Astrocyte of the cerebellum (primary cell): ENCODE measurements around the gene USP49.

Experiments
- DNase-seq: peaks from one replicate; pipeline ENCODE4 v3.0.0-alpha.2; 2011; ENCODE audit warnings: low read depth
- H3K4me3 ChIP-seq: 2 replicates; pipeline ENCODE4 v1.5.1; 2011; ENCODE audit warnings: mild to moderate bottlenecking, low read depth, low read length, moderate library complexity
- CTCF ChIP-seq: IDR thresholded peaks from 2 replicates; pipeline ENCODE4 v1.5.1; 2012; ENCODE audit warnings: low read length, low read depth, moderate library complexity, mild to moderate bottlenecking; ENCODE audit errors: missing control alignments
- in situ Hi-C: cut with HindIII; loops from 2 replicates; pipeline ENCODE4 v1.10.0; 2017; ENCODE audit warnings: low sequenced_read_pairs

The USP49 gene

GRCh38 chr6:41939848-41940758 is 44.9 kb upstream of the USP49 start:
- TF ChIP-seq CTCF = no peak
- DNase-seq = no peak
- peak overlapping the region; percentile 91 for H3K4me3 ChIP-seq
- in situ Hi-C loops = no loop called here

- in situ Hi-C loops = no loop called here
- TF ChIP-seq CTCF = no peak
- no peak for DNase-seq
- peak overlapping the region; percentile 91 for H3K4me3 ChIP-seq
These were observed 44.1 kb upstream of the USP49 start for GRCh38 chr6:41939176-41939847.

- H3K4me3 ChIP-seq = peak overlapping the region; percentile 9
- in situ Hi-C loops = no loop called here
- no peak for DNase-seq
- no peak for TF ChIP-seq CTCF
These were observed 43.5 kb upstream of the USP49 start for GRCh38 chr6:41938590-41939175.

- no peak for DNase-seq
- no peak overlapping the region for H3K4me3 ChIP-seq
- TF ChIP-seq CTCF = no peak
- in situ Hi-C loops = no loop called here
These were observed 42.8 kb upstream of the USP49 start for GRCh38 chr6:41937861-41938574.

GRCh38 chr6:41937472-41937860 is 42.3 kb upstream of the USP49 start:
- no peak overlapping the region for H3K4me3 ChIP-seq
- no peak for TF ChIP-seq CTCF
- in situ Hi-C loops = no loop called here
- DNase-seq = no peak

- in situ Hi-C loops = no loop called here
- TF ChIP-seq CTCF = peak; percentile 97
- DNase-seq = peak; percentile 69
- H3K4me3 ChIP-seq = no peak overlapping the region
These were observed 41.1 kb upstream of the USP49 start for GRCh38 chr6:41936073-41936837.
